OCI-LY7 (cell line): ENCODE measurements around the gene CXCL16.

Experiments used
- CTCF ChIP-seq: fragments of 200-600 bp; sonication (generic); conservative IDR thresholded peaks from 2 replicates; pipeline ENCODE4 v1.5.1; 2014; ENCODE audit warnings: mild to moderate bottlenecking, antibody characterized with exemption, low read length, moderate library complexity, mixed read lengths
- EZH2phosphoT487 ChIP-seq: fragments of 200-600 bp; sonication (generic); IDR thresholded peaks from 2 replicates; pipeline ENCODE4 v1.6.1; 2018; ENCODE audit warnings: low read depth, borderline replicate concordance, mild to moderate bottlenecking, mixed run types, antibody characterized with exemption, low read length, moderate library complexity, mixed read lengths

GRCh38 chr17:4751932-4752331, 12.2 kb upstream of the CXCL16 start:
- TF ChIP-seq CTCF (no peak), EZH2phosphoT487 (no peak)
